IMR-90 (cell line): Measurements from ENCODE around the gene ZNF705A. TPM values are rescaled to one million over a fixed set of nuclear protein-coding genes. Genes with fewer than 3 reads are reported as not detected.
"Not testable (repeated sequence)": the region's sequence is repeated elsewhere in the genome, so short reads cannot be mapped to it uniquely, and the experiment has no call there.

Experiments
- ATAC-seq: fragments of 200-7000 bp; cut with Tn5 transposase; 2 replicates; pipeline ENCODE4 v1.9.1; 2020; ENCODE audit warnings: low read depth, mild to moderate bottlenecking, moderate library complexity
- BruUV-seq: library from RNA; stranded (reverse); fragments of 400-500 nt; replicated peaks from 2 replicates; lab custom pipeline; 2021; lab: Mats Ljungman, UMichigan
- CTCF ChIA-PET: fragments of 300-600 bp; formaldehyde crosslinking; extraction: SDS; loops from one replicate; lab custom pipeline; 2021; ENCODE audit warnings: antibody characterized with exemption; lab: Yijun Ruan, JAX
- POLR2A ChIA-PET: fragments of 300-600 bp; sonication (Branson Sonifier 250); formaldehyde crosslinking; loops from one replicate; lab custom pipeline; 2022; ENCODE audit warnings: antibody characterized with exemption; ENCODE audit not compliant: unreplicated experiment; lab: Charles Lee
- DNase-seq: peaks from one replicate; pipeline ENCODE4 v3.0.0; 2013
- H2AFZ ChIP-seq: replicated peaks from 2 replicates; pipeline ENCODE3; 2013; ENCODE audit warnings: low read length, mild to moderate bottlenecking; ENCODE audit not compliant: poor library complexity
- H2AK5ac ChIP-seq: 2 replicates; pipeline ENCODE4 v1.6.1; 2013; ENCODE audit warnings: low read depth, low read length, inconsistent platforms
- H2AK9ac ChIP-seq: replicated peaks from 2 replicates; pipeline ENCODE3; 2013; ENCODE audit warnings: mild to moderate bottlenecking, low read depth, low read length, moderate library complexity; ENCODE audit not compliant: poor library complexity
- H2BK120ac ChIP-seq: 2 replicates; pipeline ENCODE4 v1.6.1; 2013; ENCODE audit warnings: low read depth, low read length, inconsistent platforms
- H2BK15ac ChIP-seq: 3 replicates; pipeline ENCODE4 v1.6.1; 2013; ENCODE audit warnings: low read depth, low read length, inconsistent platforms
- H2BK20ac ChIP-seq: 2 replicates; pipeline ENCODE4 v1.6.1; 2013; ENCODE audit warnings: low read depth, mild to moderate bottlenecking, inconsistent platforms, low read length, moderate library complexity
- H2BK5ac ChIP-seq: 2 replicates; pipeline ENCODE4 v1.6.1; 2013; ENCODE audit warnings: mild to moderate bottlenecking, low read depth, low read length, inconsistent platforms; ENCODE audit not compliant: poor library complexity, severe bottlenecking
- H3K14ac ChIP-seq: replicated peaks from 2 replicates; pipeline ENCODE4 v1.6.1; 2013; ENCODE audit warnings: low read depth, low read length, inconsistent platforms
- H3K18ac ChIP-seq: 2 replicates; pipeline ENCODE4 v1.6.1; 2013; ENCODE audit warnings: low read depth, low read length, control low read depth
- H3K23ac ChIP-seq: 2 replicates; pipeline ENCODE4 v1.6.1; 2013; ENCODE audit warnings: low read depth, low read length, inconsistent platforms
- H3K27ac ChIP-seq: 2 replicates; pipeline ENCODE4 v1.5.1; 2013; ENCODE audit warnings: mild to moderate bottlenecking, control low read depth, low read length; ENCODE audit not compliant: insufficient read depth
- H3K27me3 ChIP-seq: 2 replicates; pipeline ENCODE4 v1.6.1; 2013; ENCODE audit warnings: low read length; ENCODE audit not compliant: control insufficient read depth, insufficient read depth
- H3K36me3 ChIP-seq: 2 replicates; pipeline ENCODE4 v1.6.1; 2013; ENCODE audit warnings: low read length, mixed read lengths; ENCODE audit not compliant: control insufficient read depth, insufficient read depth
- H3K4ac ChIP-seq: 2 replicates; pipeline ENCODE4 v1.6.1; 2013; ENCODE audit warnings: low read depth, low read length, inconsistent platforms
- H3K4me1 ChIP-seq: 2 replicates; pipeline ENCODE4 v1.6.1; 2013; ENCODE audit warnings: low read length, mixed read lengths; ENCODE audit not compliant: control insufficient read depth, insufficient read depth
- H3K4me2 ChIP-seq: 2 replicates; pipeline ENCODE4 v1.6.1; 2013; ENCODE audit warnings: low read depth, mild to moderate bottlenecking, control low read depth, low read length, moderate library complexity
- H3K4me3 ChIP-seq: 2 replicates; pipeline ENCODE4 v1.5.1; 2013; ENCODE audit warnings: low read depth, mild to moderate bottlenecking, control low read depth, low read length, moderate library complexity; ENCODE audit not compliant: insufficient read depth
- H3K56ac ChIP-seq: 2 replicates; pipeline ENCODE4 v1.6.1; 2013; ENCODE audit warnings: low read length, inconsistent platforms; ENCODE audit not compliant: insufficient read depth; ENCODE audit errors: extremely low read depth
- H3K79me1 ChIP-seq, 2 experiments: 2 replicates each; pipeline ENCODE4 v1.6.1; 2013; ENCODE audit warnings: low read length in 2 of 2, inconsistent platforms in 1 of 2, low read depth in 1 of 2
- H3K9ac ChIP-seq: 2 replicates; pipeline ENCODE4 v1.6.1; 2013; ENCODE audit warnings: low read depth, low read length, control low read depth
- H3K9me1 ChIP-seq: 2 replicates; pipeline ENCODE4 v1.6.1; 2013; ENCODE audit warnings: low read length, inconsistent platforms; ENCODE audit not compliant: insufficient read depth
- H3K9me3 ChIP-seq: 2 replicates; pipeline ENCODE4 v1.6.1; 2013; ENCODE audit warnings: low read length; ENCODE audit not compliant: control insufficient read depth, insufficient read depth
- H4K20me1 ChIP-seq: 2 replicates; pipeline ENCODE4 v1.6.1; 2013; ENCODE audit warnings: low read length, inconsistent platforms; ENCODE audit not compliant: insufficient read depth
- H4K5ac ChIP-seq: 2 replicates; pipeline ENCODE4 v1.6.1; 2013; ENCODE audit warnings: mild to moderate bottlenecking, low read depth, low read length, control low read depth
- H4K8ac ChIP-seq, 2 experiments: 2 replicates each; pipeline ENCODE4 v1.6.1; 2013; ENCODE audit warnings: low read depth in 2 of 2, low read length in 2 of 2, control low read depth in 1 of 2, inconsistent platforms in 1 of 2
- H4K91ac ChIP-seq: 2 replicates; pipeline ENCODE4 v1.6.1; 2013; ENCODE audit warnings: low read depth, low read length, inconsistent platforms; ENCODE audit not compliant: insufficient read depth
- WGBS, 2 experiments: methylation state at CpG; one replicate each; pipeline versions ENCODE4 v1.1.5 to v1.1.7; 2013; ENCODE audit warnings: missing lambda C conversion rate in 2 of 2; ENCODE audit not compliant: insufficient read length in 1 of 2; ENCODE audit errors: extremely low coverage in 2 of 2; 5-methylcytosine and 5-hydroxymethylcytosine counted together
- dilution Hi-C: fragments of 300-500 bp; cut with HindIII; formaldehyde crosslinking; loops from one replicate; pipeline ENCODE4 v1.14.3; 2018; ENCODE audit warnings: low sequenced_read_pairs; ENCODE audit not compliant: unreplicated experiment
- in situ Hi-C: fragments of 300-500 bp; cut with MboI; formaldehyde crosslinking; loops from 3 replicates; pipeline ENCODE4 v1.14.3; 2019; ENCODE audit warnings: low sequenced_read_pairs, inconsistent platforms, mixed read lengths
- intact Hi-C: fragments of 100-400 bp; cut with micrococcal nuclease; formaldehyde crosslinking; loops from 2 replicates; pipeline ENCODE4 v1.10.0; 2022
- polyA plus RNA-seq, 3 experiments: library from polyadenylated mRNA; depleted of rRNA; stranded (reverse); fragments of >200 nt; gene quantifications; 2 replicates each; pipeline ENCODE4 v1.2.3, GENCODE V29; 2012; ENCODE audit warnings: low replicate concordance in 1 of 3
- total RNA-seq: library from RNA; depleted of rRNA; stranded (reverse); fragments of >200 nt; gene quantifications from 2 replicates; pipeline ENCODE4 v1.2.3, GENCODE V29; 2012

Gene ZNF705A
- total and polyA plus RNA-seq, 2 of the 4 experiments (the other 2 are of a cell fraction): not detected

GRCh38 chr12:8228607-8229006 is 71.8 kb downstream of the ZNF705A start:
- ATAC-seq, H3K9me3 ChIP-seq, H2BK120ac ChIP-seq, BruUV-seq, H3K9ac ChIP-seq, H4K91ac ChIP-seq, DNase-seq, in situ Hi-C loops, H3K27me3 ChIP-seq, H4K8ac ChIP-seq, H3K27ac ChIP-seq, H2AK9ac ChIP-seq, H3K4me2 ChIP-seq, POLR2A ChIA-PET, H4K5ac ChIP-seq, H3K23ac ChIP-seq, CTCF ChIA-PET, H3K18ac ChIP-seq, H3K9me1 ChIP-seq, H2BK15ac ChIP-seq, dilution Hi-C loops, H3K14ac ChIP-seq, H3K4me3 ChIP-seq, H3K79me1 ChIP-seq, H2AFZ ChIP-seq, H2AK5ac ChIP-seq, H3K56ac ChIP-seq, H3K36me3 ChIP-seq, intact Hi-C loops, H2BK20ac ChIP-seq, H4K20me1 ChIP-seq, H3K4me1 ChIP-seq, H3K4ac ChIP-seq, H2BK5ac ChIP-seq: not testable (repeated sequence)
- WGBS, 2 experiments: no CpG with 5 or more reads among the region's 11 CpGs

GRCh38 chr12:8229486-8229885 is 72.7 kb downstream of the ZNF705A start:
- in situ Hi-C loops, H2BK5ac ChIP-seq, H3K4ac ChIP-seq, H2AK5ac ChIP-seq, H3K9me3 ChIP-seq, H3K79me1 ChIP-seq, H3K36me3 ChIP-seq, H3K23ac ChIP-seq, DNase-seq, BruUV-seq, H3K27ac ChIP-seq, H4K8ac ChIP-seq, H4K91ac ChIP-seq, H3K27me3 ChIP-seq, H3K14ac ChIP-seq, H3K18ac ChIP-seq, dilution Hi-C loops, H2AK9ac ChIP-seq, ATAC-seq, H2BK120ac ChIP-seq, H3K4me2 ChIP-seq, H3K9ac ChIP-seq, H3K4me1 ChIP-seq, H4K20me1 ChIP-seq, H2BK15ac ChIP-seq, intact Hi-C loops, H3K4me3 ChIP-seq, CTCF ChIA-PET, H3K56ac ChIP-seq, H2AFZ ChIP-seq, H2BK20ac ChIP-seq, H4K5ac ChIP-seq, H3K9me1 ChIP-seq: not testable (repeated sequence)
- WGBS, 2 experiments: no CpG with 5 or more reads among the region's 7 CpGs
- POLR2A ChIA-PET: interaction anchor here (0.7 kb wide), 1 partner anchor 27 kb away, joined by 3 read pairs; no protein-coding TSS in a partner anchor
